HG02623 (cell line): ENCODE data around the gene PLTP.
A peak's percentile ranks its signal among the peaks of the same experiment; 100 is the strongest.

Experiments used
- ATAC-seq: cut with Tn5 transposase; IDR thresholded peaks from one replicate; pipeline ENCODE4 v1.9.1; 2021; ENCODE audit warnings: moderate library complexity; ENCODE audit not compliant: unreplicated experiment

PLTP gene

DNA sequence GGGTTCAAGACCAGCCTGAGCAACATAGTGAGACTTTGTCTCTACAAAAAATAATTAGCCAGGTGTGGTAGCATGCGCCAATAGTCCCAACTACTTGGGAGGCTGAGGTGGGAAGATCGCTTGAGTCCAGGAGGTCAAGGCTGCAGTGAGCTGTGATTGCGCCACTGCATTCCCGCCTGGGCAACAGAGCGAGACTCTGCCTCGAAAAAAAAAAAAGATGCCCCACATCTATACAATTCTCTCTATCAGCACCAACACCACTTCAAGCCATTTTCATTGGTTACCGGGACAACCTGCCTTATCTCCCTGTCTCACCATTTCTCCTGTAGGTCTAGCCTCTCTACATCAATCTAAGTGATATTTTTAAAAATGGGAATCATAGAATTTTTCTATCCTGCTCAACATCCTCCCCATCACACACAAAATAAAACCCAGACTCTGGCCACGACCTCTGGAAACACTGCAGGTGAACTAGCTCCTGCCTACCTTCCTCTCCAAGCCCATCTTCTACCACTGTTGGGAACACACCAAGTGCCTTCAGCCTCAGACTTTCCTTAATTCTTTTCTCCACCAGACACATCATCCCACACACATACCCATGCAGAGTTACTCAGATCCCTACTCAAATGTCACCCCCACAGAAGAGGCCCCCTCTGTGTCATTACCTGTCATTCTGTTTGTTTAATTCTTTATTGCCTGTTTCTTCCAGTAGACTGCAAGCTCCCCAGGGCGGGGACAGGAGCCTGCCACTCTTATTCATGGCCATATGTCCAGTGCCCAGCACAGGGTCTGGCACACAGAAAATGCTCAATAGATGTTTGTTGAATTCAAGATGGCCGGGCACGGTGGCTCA is 9.6 kb upstream of the PLTP start:
- ATAC-seq, result no peak

DNA sequence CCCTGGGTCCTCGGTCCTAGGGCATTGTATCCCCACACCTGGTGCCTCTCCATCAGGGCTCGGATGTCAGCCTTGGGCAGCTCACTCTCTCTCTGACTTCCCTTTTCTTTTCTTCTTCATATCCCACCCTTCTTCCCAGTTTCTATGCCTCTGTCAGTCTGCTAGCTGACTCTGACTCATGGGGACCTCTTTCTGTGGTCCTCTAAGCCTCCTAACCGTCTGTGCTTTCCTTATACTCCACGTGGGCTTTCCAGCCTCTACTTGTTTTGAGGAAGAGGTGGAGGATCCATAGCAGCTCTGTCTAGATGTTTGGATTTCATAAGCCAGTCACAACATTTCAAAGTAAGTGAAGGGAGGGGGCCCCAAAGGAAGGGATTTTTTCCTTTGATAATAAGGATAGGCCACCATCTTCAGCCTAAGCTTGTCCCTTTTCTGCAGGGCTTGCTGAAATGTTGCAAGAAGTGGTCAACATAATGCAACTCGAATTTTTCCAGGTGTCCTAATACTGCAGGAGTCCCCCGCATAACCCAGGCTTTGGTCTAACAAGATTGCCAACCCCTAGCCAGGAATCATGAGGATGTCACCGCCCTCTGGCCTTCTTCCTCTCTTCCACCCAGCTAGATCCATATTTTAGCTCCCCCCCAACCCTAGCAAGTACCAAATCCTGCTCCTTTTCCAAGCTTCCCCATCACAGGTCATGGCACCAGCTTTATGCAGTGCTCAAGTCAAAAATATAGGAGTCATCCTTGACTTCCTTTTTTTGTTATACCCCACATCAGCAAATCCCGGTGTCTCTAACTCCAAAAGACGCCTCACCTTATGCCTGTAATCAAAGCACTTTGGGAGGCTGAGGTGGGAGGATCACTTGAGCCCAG is 8.7 kb upstream of the PLTP start:
- ATAC-seq, result no peak

DNA sequence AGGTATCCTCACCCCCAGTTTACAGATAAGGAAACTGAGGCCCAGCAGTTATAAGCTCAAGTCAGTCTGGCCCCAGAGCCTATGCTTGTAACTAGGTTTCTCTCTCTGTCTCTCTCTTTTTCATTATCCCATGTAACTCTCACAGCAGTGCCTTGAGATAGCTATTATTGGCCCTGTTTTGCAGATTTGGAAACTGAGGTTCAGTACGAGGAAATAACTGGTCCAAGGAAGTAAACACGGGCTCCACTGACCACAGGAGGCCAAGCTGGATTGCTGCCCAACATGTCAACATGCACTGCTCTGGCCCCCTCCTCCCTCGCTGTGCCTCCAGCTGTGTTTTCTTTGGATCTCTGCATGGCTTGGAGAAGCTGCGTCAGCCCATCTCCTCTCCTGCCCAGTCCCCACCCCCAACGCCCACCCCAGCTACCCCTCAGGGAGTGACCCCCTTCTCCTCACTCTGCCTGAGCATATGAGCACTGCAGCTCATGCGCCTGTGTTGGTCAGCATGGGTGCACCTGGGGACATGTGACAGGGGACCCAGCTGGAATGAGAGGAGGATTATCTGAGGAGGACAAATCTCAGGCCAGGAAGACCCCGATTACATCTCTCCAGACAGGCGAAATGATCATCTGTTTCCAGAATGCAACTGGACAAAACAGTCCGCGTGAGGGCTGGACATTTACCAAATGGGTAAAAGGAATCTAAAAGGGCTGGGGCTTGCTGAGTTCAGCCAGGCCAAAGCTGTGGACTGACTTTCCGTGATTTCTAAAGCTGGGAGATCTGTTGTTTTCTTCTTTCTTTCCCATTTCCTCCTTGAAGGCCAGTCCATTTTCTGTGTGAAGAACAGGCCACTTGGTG is 7.8 kb upstream of the PLTP start:
- ATAC-seq, result no peak

DNA sequence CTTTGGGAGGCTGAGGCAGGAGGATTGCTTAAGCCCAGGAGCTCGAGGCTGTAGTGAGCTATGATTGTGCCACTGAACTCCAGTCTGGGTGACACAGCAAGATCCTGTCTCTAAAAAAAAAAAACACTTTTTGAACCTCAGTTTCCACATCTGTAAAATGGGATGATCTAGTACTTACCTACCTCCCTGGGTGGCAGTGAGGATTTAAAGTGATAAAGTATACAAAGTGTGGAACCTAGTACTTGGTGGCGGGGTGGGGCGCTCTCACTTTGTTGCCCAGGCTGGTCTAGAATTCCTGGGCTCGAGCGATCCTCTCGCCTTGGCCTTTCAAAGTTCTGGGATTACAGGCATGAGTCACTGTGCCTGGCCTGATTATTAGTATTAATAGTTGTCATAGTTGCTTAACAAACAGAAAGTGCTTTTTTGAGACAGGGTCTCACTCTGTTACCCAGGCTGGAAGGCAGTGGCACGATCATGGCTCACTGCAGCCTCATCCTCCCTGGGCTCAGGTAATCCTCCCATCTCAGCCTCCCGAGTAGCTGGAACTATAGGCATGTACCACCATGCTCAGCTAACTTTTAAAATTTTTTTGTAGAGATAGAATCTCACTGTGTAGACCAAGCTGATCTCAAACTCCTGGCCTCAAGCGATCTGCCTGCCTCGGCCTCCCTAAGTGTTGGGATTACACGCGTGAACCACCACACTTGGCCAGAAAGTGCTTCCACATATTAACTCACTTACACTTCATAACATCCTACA is 7.0 kb upstream of the PLTP start:
- no peak for ATAC-seq

DNA sequence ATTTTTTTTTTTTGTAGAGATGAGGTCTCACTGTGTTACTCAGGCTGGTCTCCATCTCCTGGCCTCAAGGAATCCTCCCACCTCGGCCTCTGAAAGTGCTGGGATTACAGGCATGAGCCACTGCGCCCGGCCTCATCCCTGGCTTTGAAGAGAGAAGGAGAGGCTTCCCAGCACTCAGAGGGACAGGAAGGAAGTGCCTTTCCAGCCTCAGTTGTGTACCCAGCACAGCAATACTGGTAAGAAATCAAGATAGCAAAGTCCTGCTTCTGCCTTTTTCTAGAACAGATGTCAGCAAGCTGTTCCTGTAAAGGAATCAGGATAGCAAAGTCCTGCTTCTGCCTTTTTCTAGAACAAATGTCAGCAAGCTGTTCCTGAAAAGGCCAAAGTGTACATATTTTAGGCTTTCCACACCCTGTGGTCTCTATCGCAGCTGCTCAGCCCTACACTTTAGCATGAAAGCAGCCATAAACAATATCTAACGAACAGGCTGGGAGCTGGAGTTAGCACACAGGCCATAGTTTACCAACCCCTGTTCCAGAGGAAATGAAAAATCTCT is 6.3 kb upstream of the PLTP start:
- no peak for ATAC-seq

DNA sequence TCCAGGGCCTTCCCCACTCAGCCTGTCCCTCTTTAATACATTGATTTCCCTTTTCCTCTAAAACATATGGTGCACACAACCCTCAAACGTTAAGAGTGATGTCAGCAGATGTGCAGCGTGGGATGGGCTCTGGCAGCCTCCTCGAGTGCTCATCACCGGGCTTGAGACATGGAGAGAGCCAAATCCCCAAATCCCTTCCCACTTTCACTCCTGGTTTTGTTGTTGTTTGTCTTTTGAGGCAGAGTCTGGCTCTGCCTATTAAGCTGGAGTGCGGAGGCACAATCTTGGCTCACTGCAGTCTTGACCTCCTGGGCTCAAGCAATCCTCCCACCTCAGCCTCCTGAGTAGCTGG is 5.8 kb upstream of the PLTP start:
- ATAC-seq, result no peak

DNA sequence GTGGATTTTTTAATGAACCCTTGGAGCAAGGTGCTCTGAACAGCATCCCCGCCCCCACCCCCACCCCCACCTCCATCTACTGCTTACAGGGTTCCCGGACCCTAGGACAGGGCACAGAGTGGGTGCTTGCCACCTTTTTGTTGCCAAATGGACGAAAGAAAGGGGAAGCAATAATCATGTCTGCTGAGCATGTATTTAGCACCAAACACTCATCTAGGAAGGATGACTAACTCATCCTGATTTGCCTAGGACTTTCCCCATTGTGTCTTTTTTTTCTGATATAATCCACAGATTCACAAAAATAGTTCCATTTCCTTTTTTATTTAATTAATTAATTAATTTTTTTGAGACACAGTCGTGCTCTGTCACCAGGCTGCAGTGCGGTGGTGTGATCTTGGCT is 1.2 kb upstream of the PLTP start:
- ATAC-seq, result no peak

DNA sequence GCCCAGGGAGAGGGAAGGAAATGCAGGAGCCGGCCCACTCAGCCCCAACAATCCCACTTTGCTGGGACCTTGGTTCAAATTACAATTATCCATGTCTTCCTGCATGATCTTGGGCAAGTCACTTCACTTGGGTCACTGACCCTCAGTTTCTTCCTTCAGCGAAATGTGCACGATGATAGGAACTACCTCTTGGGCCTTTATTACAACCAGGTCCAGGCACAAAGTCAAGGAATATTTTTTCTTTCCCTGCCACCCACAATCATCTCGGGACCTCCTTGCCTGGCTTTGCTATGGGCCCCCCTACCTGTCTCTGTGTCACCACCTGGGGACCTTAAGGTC is 358 bp upstream of the PLTP start:
- no peak for ATAC-seq

DNA sequence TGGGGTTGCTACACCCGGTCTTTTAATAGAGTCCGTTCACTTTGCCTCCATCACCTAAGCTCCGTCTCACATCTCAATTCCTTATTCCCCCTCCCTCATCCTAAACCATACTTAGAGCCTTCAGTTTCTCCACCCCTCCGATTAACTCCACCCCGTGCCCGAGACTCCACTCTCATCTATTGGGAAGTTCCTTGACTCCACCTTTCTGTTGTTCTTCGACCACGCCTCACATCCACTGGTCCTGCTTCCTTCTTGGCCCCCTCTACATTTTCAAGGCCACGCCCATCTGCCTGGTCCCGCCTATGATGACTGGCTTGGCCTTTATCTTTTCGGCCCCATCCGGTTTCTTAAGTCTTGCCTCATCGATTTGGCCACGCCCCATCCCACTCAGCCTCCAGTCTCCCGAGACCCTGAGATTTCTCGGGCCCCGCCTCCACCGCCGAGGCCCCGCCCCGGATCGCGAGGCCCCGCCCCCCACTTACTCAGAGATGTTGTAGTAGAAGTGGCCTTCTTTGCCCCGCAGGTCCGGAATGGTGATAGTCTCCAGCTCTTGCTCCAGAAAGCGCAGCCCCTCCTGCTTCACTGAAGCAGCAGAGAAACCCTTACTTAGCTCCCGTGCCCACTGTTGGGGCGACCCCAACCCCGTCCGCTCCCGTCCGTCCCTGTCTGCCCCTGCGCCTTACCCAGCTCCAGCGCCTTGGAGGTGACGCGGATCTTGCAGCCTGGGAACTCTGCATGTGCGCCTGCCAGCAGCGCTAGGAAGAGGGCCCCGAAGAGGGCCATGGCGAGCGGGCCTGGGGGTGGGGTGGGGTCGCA is 1.1 kb downstream of the PLTP start:
- peak; percentile 84 for ATAC-seq

DNA sequence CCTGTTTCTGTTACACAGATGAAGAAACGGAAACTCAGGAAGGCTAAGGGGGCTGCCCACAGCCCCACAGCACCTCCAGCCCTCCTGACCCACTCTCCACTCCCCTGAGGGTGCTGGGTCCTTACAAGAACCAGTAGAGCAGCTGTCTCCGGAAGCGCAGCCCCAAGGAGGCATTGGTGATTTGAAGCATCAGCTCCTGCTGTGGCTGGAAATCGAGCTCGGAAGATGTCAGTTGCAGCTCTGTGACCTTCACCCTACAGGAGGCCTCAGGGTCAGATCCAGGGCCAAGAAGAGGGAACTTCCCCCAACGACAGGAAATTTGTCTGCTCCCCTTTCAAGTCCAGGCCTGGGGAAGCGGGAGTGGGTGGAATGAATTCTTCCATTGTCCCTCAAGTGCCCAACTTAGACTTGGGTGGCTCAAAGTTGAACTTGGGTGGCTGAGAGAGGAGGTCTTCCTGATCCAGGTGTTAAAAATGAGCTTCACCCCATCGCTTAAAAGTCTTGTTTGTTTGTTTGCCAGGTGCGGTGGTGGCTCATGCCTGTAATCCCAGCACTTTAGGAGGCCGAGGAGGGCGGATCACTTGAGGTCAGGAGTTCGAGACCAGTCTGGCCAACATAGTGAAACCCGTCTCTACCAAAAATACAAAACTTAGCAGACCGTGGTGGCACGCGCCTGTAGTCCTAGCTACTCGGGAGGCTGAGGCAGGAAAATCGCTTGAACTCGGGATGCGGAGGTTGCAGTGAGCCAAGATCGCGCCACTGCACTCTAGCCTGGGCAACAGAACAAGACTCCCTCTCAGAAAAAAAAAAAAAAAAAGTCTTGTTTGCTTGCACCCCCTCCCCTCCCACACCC is 1.9 kb downstream of the PLTP start:
- no peak for ATAC-seq

DNA sequence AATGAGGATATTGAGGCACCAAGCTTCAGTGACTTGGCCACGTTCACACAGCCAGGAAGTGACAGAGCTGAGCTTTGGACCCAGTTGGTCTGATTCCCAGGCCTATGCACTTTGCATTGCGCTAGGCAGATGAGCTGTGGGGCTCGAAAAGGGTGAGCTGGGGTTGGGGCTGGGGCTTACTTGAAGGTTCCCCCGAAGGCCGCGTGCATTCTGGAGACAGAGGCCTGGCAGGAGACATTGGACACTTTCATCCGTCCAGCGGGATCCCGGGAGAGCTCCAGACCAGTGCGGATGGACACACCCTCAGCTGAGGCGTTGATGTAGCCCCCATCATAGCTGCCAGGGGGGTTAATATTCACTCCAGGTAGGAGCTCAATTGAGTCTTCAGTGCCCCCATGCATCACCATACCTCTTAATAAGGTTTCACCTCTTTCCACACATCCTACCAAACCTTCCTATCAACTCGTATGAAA is 2.6 kb downstream of the PLTP start:
- no peak for ATAC-seq

DNA sequence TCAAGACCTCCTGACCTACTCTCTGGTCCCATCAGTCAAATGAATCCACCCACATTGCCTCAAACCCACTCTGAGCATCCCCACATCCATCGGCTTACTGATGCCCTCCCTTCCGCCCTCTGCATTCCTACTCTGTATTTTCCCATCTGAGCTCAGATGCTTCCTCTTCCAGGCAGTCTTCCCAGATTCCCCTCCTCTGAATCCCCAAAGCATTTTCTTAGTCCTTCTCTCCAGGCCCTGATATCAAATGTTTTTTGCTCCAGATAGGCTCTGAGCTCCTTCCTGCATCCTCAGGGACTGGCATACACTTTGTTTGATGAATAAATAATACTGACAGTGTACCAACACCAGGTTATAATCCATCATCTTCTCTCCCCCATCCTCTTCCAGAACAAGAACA is 3.9 kb downstream of the PLTP start:
- no peak for ATAC-seq

DNA sequence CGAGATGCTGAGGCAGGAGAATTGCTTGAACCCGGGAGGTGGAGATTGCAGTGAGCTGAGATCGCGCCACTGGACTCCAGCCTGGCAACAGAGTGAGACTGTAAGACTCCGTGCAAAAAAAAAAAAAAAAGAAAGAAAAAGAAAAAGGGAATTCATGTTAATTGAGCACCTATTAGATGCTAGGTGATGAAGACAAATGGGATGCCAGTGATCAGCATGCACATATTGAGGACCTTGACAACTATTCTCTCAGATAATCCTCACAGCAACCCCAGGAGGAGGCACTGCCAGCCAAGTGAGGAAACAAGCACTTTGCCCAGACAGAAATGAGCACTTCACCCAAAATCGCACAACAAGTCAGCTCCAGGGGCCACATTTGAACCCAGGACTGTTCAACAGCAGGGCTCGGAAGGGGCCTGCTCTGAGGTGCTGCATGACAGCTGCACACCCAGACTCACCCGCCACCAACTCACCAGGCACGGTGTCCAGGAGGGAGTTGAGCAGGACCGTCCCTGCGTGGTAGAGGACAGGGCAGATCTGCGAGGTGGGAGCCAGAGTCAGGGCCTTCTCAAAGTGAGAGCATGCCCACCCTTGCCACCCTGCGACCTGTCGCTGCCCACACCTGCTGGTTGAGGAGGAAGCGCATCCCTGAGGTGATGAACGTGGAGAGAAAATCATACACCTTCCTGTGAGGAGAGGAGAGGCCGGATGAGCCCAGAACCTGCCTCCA is 4.6 kb downstream of the PLTP start:
- ATAC-seq, result no peak

DNA sequence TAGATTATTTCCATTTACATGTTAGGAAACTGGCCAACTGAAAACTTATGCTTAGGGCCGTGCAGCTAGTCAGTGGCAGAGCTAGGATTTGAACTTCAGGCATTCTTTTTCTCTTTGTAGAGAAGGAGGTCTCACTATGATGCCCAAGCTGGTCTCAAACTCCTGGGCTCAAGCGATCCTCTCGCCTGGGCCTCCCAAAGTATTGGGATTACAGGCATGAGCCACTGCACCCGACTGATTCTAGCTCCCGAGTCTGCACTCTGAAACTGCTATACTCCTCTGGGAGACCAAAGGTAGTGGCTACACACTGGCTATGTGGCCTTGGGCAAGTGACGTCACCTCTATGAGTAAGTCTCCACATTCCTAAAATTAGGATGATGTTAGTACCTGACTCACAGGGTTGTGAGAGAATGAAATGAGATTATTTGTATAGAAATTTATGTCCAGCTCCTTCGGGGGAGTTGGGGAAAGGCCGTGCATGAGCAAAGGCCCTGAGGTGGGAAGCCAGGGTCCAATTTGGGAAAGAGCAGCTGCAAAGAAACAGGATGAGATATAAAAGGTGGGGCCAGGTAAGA is 6.4 kb downstream of the PLTP start:
- no peak for ATAC-seq

DNA sequence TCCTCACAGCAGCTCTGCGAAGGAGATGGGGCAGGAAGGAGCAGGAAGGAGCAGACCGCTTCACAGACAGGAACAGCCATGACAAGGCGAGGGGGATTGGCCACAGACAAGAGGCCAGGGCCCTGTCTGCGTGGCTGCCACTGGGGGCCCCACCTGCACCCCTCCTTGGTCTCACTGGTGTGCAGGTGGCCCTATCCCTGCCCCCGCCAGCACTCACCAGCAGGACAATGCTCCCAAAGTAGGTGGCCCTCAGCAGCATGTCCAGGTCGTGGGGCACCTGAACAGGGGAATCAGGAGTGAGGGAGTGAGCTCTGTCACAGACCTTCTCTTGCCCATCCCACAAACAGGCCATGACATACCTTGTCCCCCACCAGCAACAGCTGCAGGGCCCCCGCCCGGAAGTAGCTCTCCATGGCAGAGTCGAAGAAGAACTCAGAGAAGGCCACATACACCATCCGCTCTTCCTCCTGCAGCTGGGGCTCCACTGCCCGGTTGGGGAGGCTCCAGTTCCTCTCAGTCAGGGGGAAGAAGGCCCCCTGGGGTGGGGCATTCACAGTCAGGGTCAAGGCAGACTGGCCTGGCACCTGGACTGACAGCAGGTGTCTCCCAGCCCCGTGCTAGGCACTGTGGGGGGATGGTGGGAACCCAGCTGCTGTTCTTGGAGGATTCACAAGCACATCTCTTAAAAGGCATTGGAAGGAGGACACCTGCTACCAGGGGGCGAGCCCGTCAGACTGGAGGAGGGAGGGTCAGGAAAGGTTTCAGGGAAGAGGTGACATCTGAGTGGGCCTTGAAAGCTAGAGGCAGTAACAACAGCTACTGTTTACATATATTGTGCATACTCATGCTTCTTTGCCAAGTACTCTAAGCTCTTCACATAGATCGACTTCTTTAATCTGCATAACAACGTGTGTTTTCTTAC is 7.1 kb downstream of the PLTP start:
- no peak for ATAC-seq

DNA sequence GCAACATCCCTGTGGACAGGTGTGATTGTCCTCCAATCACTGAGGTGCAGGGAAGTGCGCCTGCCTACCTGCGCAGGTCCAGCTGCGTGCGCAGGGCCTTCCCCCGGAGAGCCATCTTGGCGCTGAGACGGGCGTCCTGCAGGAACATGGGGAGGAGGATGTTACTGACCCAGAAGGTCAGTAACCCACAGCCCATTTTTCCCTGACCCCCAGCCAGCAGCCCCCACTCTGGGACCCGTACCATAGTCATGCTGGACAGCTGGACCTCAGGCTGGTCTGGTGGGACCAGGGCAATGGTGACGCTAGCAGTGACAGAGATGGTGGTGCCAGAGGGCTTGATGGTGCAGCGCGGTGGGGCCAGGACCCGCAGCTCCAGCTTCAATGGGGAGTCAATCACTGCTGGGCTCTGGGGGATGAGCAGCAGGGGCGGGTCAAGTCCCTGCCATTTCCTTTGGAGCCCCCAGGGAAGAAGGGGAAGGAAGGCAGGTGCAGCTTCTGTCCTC is 9.7 kb downstream of the PLTP start:
- no peak for ATAC-seq
